ENCODE data around the gene HTR2B. TPM values are rescaled to one million over a fixed set of nuclear protein-coding genes. Genes with fewer than 3 reads are reported as not detected.
"Not testable (repeated sequence)": the region's sequence is repeated elsewhere in the genome, so short reads cannot be mapped to it uniquely, and the experiment has no call there.

The HTR2B gene
- polyA plus RNA-seq, 1 donor = 0.35 TPM

DNA sequence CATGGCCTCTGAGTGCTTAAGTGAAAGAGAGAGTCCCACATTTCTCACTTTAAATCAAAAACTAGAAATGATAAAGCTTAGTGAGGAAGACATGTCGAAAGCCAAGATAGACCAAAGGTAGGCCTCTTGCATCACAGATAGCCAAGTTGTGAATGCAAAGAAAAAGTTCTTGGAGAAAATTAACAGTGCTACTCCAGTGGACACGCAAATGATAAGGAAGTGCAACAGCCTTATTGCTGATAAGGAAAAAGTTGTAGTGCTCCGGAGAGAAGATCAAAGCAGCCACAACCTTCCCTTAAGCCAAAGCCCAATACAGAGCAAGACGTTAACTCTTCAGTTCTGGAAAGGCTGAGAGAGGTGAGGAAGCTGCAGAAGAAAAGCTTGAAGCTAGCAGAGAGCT, 36.1 kb downstream of the HTR2B start:
- no peak for DNase-seq

DNA sequence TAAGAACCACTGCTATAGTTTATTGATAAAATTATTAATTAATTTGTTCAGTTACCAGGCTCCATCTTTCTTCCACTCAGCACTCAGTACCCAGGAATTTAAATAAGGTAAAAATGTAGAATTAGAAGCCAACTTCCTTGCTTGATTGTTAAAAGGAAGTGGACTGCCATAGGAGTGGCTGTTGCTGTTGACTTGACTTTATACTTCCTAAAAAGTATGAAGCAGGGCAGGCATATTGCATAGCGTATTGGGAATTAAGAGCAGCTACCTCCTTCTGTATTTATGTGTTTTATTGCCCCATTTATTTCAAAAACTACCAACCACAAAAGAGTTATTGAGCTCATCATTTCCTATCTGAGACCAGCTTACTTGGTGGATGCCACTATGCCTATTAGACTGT, 40.3 kb downstream of the HTR2B start:
- no peak for DNase-seq

DNA sequence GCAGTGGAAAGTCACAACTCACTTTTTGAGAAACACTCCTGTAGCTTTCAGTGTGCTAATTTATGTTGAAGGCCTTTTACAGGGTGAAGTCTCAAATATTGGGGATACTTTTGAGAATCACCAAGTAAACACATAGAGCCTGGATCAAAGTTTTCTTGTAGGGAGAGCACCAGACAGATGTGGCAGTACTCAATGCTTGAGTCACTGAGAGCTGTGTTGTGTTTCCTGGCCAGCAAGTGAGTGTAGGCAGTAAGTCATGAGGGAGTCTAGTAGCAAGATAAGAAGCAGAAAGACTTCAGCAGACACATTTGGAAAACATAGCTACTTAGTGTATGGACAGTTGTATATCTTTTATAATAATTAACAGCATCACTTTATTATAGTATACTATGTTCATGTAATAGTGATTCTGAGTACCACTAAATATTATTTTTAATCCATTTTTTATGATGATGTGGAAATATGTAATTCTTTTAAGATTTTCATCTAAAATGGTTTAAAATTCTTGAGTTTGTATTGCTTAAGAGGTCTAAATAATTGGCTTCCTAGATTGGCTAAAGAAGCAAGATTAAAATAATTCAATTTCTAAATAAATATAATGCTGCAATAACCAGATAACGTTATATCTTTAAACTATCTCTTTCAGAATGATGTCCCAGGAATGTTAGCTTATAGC, 55.3 kb downstream of the HTR2B start:
- DNase-seq = no peak

DNA sequence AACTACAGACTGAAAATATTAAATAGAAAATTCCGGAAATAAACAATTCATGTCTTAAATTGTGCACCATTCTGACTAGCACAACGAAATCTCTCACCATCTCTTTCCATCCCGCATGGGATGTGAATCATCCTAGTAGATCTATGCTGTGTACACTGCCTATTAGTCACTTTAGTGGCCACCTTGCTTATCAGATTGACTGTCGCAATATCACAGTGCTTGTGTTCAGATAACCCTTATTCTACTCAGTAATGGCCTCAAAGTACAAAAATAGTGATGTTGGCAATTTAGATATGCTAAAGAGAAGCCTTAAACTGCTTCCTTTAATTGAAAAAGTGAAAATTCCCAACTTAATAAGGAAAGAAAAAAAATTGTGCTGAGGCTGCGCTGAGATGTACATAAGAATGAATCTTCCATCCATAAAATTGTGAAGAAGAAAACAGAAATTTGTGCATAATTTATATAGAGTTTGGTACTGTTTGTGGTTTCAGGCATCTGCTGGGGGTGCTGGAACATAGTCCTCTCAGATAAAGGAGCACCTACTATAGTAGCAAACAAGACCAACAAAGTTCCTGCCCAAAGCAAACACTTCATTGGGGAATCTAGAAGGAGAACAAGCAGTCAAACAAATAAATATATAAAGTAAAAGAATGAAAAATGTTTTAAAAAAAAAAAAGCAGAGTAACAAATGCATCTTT, 56.2 kb downstream of the HTR2B start:
- no peak for DNase-seq

DNA sequence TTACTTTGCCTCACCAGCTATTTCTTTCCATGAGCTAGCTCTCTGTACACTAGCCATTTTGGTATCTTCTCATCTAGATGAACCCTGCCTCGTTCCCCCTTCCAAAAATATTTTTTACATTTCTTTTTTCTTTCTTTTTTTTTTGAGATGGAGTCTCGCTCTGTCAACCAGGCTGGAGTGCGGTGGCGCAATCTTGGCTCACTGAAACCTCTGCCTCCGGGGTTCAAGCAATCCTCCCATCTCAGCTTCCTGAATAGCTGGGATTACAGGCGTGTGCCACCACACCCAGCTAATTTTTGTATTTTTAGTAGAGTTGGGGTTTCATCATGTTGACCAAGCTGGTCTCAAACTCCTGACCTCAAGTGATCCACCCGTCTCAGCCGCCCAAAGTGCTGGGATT, 57.3 kb downstream of the HTR2B start:
- not testable (repeated sequence) for DNase-seq

DNA sequence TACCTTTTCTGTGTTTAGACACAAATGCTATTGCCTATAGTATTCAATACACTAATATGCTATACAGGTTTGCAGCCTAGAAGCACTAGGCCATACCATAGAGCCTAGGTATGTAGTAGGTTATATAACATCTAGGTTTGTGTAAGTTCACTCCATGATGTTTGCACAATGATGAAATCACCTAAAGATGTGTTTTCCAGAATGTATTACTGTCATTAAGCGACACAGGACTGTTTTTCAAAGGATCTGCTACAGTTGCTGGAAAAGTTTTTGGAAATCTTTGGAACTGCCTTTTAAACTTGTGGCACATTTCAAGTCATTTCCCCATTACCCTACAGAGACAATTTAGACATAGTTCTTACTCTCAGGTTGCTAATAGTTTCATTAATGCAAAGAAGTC, 58.9 kb downstream of the HTR2B start:
- no peak for DNase-seq

DNA sequence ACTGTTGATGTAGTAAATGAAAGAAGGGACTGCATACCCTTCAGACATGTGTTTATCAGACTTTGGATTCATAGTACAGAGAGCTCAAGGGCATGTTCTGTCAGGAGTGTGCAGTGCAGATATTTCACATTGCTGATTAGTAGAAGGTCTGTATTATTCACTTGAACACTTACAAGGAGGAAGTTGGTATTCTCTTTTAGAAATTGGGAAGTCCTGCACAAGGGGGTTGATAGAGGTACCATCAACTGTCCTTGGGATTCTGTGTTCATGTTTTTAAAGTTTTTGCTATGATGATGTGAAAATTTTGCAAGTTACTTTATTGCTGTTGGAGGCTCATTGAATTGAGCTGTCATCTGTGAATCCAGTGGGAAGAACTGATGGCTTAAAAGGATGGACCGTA, 61.5 kb downstream of the HTR2B start:
- DNase-seq = no peak

DNA sequence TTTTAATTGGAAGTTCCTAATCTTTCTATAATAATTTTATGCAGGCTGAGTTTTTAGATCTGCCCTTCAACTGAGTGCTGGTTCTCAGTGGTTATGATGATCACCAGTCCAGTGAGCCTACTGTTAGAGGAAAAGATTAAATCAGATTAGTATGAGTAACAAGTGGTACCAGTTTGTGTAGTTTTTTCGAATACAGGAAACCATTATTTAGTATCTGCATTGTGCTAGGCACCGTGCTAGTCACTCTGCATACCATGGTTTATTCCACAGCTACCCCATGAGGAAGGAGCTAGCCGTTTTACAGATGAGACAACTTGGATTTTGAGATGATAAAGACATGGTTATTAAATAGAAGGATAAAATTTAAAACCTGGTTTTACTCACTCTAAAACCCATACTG, 62.1 kb downstream of the HTR2B start:
- no peak for DNase-seq

DNA sequence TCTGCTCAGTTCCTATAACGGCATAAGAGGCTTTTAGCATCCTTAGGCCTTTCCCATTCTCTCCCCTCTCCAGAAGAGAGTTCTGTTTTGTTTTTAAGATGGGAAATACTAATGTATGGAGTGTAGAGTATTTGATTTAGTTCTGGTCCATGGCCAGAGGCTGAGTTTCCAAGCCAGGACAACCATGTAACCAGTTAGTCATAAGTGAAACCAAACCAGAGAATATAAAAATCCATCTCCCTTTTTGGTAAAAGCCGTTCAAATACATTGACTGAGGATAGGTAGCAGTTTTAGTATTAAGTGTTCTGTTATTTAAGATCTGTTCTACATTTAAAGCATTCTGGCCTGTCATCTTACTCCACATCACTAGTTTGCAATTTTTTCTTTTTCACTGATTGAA, 65.1 kb downstream of the HTR2B start:
- DNase-seq = no peak

DNA sequence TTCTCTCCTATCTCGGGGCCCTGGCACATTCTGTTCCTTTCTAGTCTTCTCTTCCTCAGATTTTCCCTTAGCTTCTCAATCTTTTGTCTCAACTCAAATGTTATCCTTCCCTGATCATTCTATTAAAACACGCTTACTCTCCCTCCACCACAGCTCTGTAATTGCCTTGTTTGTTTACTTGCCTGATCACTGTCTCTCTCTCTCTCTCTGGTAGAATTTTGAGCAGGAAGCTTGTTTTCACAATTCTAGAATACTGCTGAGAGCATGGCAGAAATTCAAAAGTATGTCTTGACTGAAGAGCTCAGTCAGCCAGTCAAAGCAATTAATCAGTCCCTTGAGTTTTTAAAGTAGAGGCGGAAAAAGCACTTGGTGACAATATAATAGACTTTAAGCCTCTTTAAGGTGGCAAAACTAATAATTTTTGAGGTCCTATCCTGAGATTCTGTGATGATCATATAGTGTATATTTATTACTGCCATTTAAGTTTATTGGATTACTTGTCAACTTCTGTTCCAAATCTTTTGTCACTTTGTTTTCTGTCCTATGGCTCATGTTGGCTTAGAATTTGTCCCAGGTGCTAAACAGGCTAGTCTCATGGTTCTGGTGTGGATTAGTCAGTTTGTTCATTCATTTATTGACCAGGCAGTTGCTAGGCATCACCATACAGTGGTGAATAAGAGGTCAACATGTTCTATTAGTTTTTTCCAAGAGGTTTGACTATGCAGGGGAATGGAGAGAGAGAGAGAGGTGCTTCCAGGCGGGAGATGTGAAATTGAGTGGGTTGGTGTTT, 65.9 kb downstream of the HTR2B start:
- no peak for DNase-seq

Other genes starting within 250 kb of the HTR2B start
- not detected for gene GPR55, start 199.8 kb downstream of the HTR2B start, polyA plus RNA-seq (ENCODE audit: insufficient read length)
- not detected for gene SPATA3, start 128.9 kb downstream of the HTR2B start, polyA plus RNA-seq (ENCODE audit: insufficient read length)
- gene C2orf72, start 87.5 kb downstream of the HTR2B start, polyA plus RNA-seq (ENCODE audit: insufficient read length) = 0.31 TPM
- gene PSMD1, start 68.2 kb downstream of the HTR2B start, polyA plus RNA-seq (ENCODE audit: insufficient read length) = 69.0 TPM
- 6.3 TPM for gene ARMC9, start 73.6 kb upstream of the HTR2B start, polyA plus RNA-seq (ENCODE audit: insufficient read length)

Data from hindlimb muscle (tissue), 1 donor.